Measurements from ENCODE around the gene JMJD1C. TPM values are rescaled to one million over a fixed set of nuclear protein-coding genes. Genes with fewer than 3 reads are reported as not detected.

The JMJD1C gene
- total and polyA plus RNA-seq, 2 donors (not counting 3 experiments of a cell fraction or from before 2014, with no cell fraction given), result 32.1 to 97.1 TPM

DNA sequence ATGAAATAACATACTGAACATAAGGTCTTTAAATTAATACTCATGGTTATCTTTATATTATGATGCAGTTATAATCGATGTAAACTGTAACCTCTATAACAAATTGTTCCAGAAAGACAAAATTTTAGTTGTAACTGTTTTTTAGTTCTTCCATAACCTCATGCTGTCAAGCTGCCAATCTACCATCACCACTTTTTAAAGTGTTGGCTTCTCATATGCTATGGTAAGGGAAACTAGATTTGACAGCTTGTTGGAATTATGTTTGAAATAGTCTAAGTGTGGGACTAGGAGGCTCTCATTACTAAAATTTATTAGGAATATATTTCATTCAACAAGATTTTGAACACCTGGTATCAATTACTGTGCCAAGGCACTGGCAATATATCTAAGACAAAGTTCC lies 227.3 kb downstream of the JMJD1C start:
- Histone ChIP-seq H3K27me3 (ENCODE audit: control insufficient read depth in 2 of 2, insufficient read depth in 2 of 2, low read length in 2 of 2) (no peaks in the 10 kb centered on the region), H4K20me1 (replicated peaks; ENCODE audit: control insufficient read depth, extremely low read depth, insufficient read depth, low read length) (peaks cover 12% of the 10 kb centered on the region), H3K9ac (replicated peaks; ENCODE audit: extremely low read depth, insufficient read depth, low read length) (no peak overlapping the region), H3K9me3 (replicated peaks; ENCODE audit: control insufficient read depth, insufficient read depth, low read length) (no peaks in the 10 kb centered on the region), H3K36me3 (ENCODE audit: control insufficient read depth in 2 of 2, extremely low read depth in 1 of 2, insufficient read depth in 2 of 2, low read length in 2 of 2) (no peaks in the 10 kb centered on the region), H3K4me3 (replicated peaks in 1 of 3; ENCODE audit: insufficient read depth in 1 of 3, low read depth in 1 of 3, low read length in 3 of 3) (no peak overlapping the region), H3K79me2 (ENCODE audit: control insufficient read depth, insufficient read depth, low read length) (peaks cover 88% of the 10 kb centered on the region), H3K27ac (ENCODE audit: insufficient read depth, low read depth, low read length) (no peak overlapping the region), H3K9me1 (replicated peaks; ENCODE audit: control insufficient read depth, extremely low read depth, insufficient read depth, low read length) (peaks cover 2% of the 10 kb centered on the region), H3K4me1 (ENCODE audit: control insufficient read depth, extremely low read depth, insufficient read depth, low read length) (peaks cover 52% of the 10 kb centered on the region), H3K4me2 (ENCODE audit: insufficient read depth, low read length) (no peak overlapping the region), H2AFZ (ENCODE audit: low read depth, low read length) (no peak overlapping the region)
- no TSS peak for BruUV-seq (replicated peaks)
- ChIA-PET CTCF (no interaction called here), POLR2A (interaction anchor here (0.6 to 0.7 kb wide), 2 partner anchors 17 to 335 kb away, joined by 3 read pairs; no protein-coding TSS in a partner anchor)
- no peak for TF ChIP-seq EZH2 (IDR thresholded peaks at IDR 0.05; ENCODE audit: borderline replicate concordance, low read depth, low read length, severe bottlenecking)
- TF ChIP-seq, protein P1, sequence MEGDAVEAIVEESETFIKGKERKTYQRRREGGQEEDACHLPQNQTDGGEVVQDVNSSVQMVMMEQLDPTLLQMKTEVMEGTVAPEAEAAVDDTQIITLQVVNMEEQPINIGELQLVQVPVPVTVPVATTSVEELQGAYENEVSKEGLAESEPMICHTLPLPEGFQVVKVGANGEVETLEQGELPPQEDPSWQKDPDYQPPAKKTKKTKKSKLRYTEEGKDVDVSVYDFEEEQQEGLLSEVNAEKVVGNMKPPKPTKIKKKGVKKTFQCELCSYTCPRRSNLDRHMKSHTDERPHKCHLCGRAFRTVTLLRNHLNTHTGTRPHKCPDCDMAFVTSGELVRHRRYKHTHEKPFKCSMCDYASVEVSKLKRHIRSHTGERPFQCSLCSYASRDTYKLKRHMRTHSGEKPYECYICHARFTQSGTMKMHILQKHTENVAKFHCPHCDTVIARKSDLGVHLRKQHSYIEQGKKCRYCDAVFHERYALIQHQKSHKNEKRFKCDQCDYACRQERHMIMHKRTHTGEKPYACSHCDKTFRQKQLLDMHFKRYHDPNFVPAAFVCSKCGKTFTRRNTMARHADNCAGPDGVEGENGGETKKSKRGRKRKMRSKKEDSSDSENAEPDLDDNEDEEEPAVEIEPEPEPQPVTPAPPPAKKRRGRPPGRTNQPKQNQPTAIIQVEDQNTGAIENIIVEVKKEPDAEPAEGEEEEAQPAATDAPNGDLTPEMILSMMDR (IDR thresholded peaks at IDR 0.05; ENCODE audit: extremely low read depth in 1 of 2, insufficient read depth in 1 of 2, low read depth in 1 of 2, low read length in 2 of 2), result no peak
- TF ChIP-seq MYC (IDR thresholded peaks at IDR 0.05; ENCODE audit: low read depth, low read length), result no peak
- dilution Hi-C loops (cut with MboI; ENCODE audit: extremely low pct_ligation_motif_present, low sequenced_read_pairs), result no loop called here
- no peak for FAIRE-seq
- no peak for DNase-seq (ENCODE audit: low read depth, low spot score)
- intact Hi-C loops (cut with micrococcal nuclease), result no loop called here

DNA sequence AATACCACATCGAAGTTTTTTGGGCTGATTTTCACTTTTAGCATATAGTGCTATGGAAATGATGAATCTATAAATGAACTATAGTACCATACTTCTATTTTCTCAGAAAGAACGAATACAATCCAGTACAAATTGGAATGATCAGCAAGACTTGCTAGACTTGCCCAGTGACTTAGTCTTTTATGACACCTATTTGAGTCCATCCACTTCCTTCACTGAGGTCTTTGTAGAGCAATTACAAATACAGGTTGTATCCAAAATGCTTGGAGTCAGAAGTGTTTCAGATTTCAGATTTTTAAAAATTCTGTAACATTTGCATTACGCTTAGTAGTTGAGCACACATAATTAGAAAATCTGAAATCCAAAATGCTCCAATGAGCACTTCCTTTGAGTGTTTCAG lies 228.4 kb downstream of the JMJD1C start:
- no peak for DNase-seq (ENCODE audit: low read depth, low spot score)

More for the DNA sequence above, 228.4 kb downstream of the JMJD1C start:
- FAIRE-seq, result no peak
- intact Hi-C loops (cut with micrococcal nuclease), result no loop called here
- CTCF ChIA-PET, result no interaction called here
- Histone ChIP-seq H3K4me1 (ENCODE audit: control insufficient read depth, extremely low read depth, insufficient read depth, low read length) (peaks cover 42% of the 10 kb centered on the region), H3K9ac (replicated peaks; ENCODE audit: extremely low read depth, insufficient read depth, low read length) (no peak overlapping the region), H3K4me2 (ENCODE audit: insufficient read depth, low read length) (no peak overlapping the region), H3K27ac (ENCODE audit: insufficient read depth, low read depth, low read length) (peak overlapping the region; percentile 71), H3K27me3 (ENCODE audit: control insufficient read depth in 2 of 2, insufficient read depth in 2 of 2, low read length in 2 of 2) (no peaks in the 10 kb centered on the region), H4K20me1 (replicated peaks; ENCODE audit: control insufficient read depth, extremely low read depth, insufficient read depth, low read length) (peaks cover 12% of the 10 kb centered on the region), H3K9me3 (replicated peaks; ENCODE audit: control insufficient read depth, insufficient read depth, low read length) (no peaks in the 10 kb centered on the region), H3K79me2 (ENCODE audit: control insufficient read depth, insufficient read depth, low read length) (peaks cover 89% of the 10 kb centered on the region), H3K36me3 (ENCODE audit: control insufficient read depth in 2 of 2, extremely low read depth in 1 of 2, insufficient read depth in 2 of 2, low read length in 2 of 2) (no peaks in the 10 kb centered on the region), H3K4me3 (replicated peaks in 1 of 3; ENCODE audit: insufficient read depth in 1 of 3, low read depth in 1 of 3, low read length in 3 of 3) (no peak overlapping the region), H3K9me1 (replicated peaks; ENCODE audit: control insufficient read depth, extremely low read depth, insufficient read depth, low read length) (peaks cover 2% of the 10 kb centered on the region), H2AFZ (ENCODE audit: low read depth, low read length) (no peak overlapping the region)
- no TSS peak for BruUV-seq (replicated peaks)
- dilution Hi-C loops (cut with MboI; ENCODE audit: extremely low pct_ligation_motif_present, low sequenced_read_pairs), result no loop called here
- TF ChIP-seq JUN (IDR thresholded peaks at IDR 0.05; ENCODE audit: borderline replicate concordance, insufficient read depth, insufficient read length, low read depth), result no peak
- TF ChIP-seq POLR2A (IDR thresholded peaks at IDR 0.05; ENCODE audit: low read depth, low read length), result no peak
- TF ChIP-seq, protein P2, sequence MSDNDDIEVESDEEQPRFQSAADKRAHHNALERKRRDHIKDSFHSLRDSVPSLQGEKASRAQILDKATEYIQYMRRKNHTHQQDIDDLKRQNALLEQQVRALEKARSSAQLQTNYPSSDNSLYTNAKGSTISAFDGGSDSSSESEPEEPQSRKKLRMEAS (IDR thresholded peaks at IDR 0.05; ENCODE audit: insufficient read depth, insufficient read length), result no peak
- no peak for TF ChIP-seq POLR2AphosphoS5 (IDR thresholded peaks at IDR 0.05; ENCODE audit: insufficient read depth, low read depth, low read length)
- POLR2A ChIA-PET, result no interaction called here

All from endothelial cell of umbilical vein (primary cell).